Fibroblast of villous mesenchyme (primary cell): ENCODE results near the gene GFOD2. TPM values are rescaled to one million over a fixed set of nuclear protein-coding genes. Genes with fewer than 3 reads are reported as not detected.

Experiments
- DNase-seq: peaks from one replicate; pipeline ENCODE4 v3.0.0-alpha.2; 2010; ENCODE audit warnings: low read depth
- H3K4me3 ChIP-seq: 2 replicates; pipeline ENCODE4 v1.5.1; 2011; ENCODE audit warnings: low read depth, mild to moderate bottlenecking, low read length
- CTCF ChIP-seq: IDR thresholded peaks from 2 replicates; pipeline ENCODE4 v1.5.1; 2012; ENCODE audit warnings: low read depth, mild to moderate bottlenecking, low read length; ENCODE audit not compliant: insufficient read depth
- total RNA-seq: library from RNA; depleted of rRNA; stranded (reverse); fragments of >200 nt; gene quantifications from 2 replicates; pipeline ENCODE4 v1.2.3, GENCODE V29; 2012

The GFOD2 gene
- total RNA-seq, 1 donor: 15.5 TPM

GRCh38 chr16:67727521-67728485 is 8.7 kb upstream of the GFOD2 start:
- TF ChIP-seq CTCF: no peak
- no peak for DNase-seq
- no peak overlapping the region for H3K4me3 ChIP-seq

- H3K4me3 ChIP-seq: no peak overlapping the region
- no peak for TF ChIP-seq CTCF
- no peak for DNase-seq
Observed at GRCh38 chr16:67726106-67727034, 7.3 kb upstream of the GFOD2 start.

GRCh38 chr16:67723911-67724305 is 4.8 kb upstream of the GFOD2 start:
- DNase-seq: no peak

GRCh38 chr16:67723151-67723910 is 4.2 kb upstream of the GFOD2 start:
- DNase-seq: peak; percentile 23
- no peak for TF ChIP-seq CTCF
- no peak overlapping the region for H3K4me3 ChIP-seq

More at GRCh38 chr16:67723911-67724305, 4.8 kb upstream of the GFOD2 start:
- no peak overlapping the region for H3K4me3 ChIP-seq
- TF ChIP-seq CTCF: no peak

GRCh38 chr16:67720236-67720635 is 1.1 kb upstream of the GFOD2 start:
- peak overlapping the region; percentile 91 for H3K4me3 ChIP-seq
- DNase-seq: no peak
- no peak for TF ChIP-seq CTCF

GRCh38 chr16:67719778-67720144 is 645 bp upstream of the GFOD2 start:
- H3K4me3 ChIP-seq: peak overlapping the region; percentile 91
- no peak for TF ChIP-seq CTCF
- DNase-seq: peak; percentile 65
